ACC112 (cell line): Measurements from ENCODE around the gene ASXL1.
"Not testable (repeated sequence)": the region's sequence is repeated elsewhere in the genome, so short reads cannot be mapped to it uniquely, and the experiment has no call there.

Experiments used
- H2AFZ ChIP-seq: fragments of 200-600 bp; sonication (generic); one replicate; pipeline ENCODE4 v1.6.0; 2017; ENCODE audit warnings: antibody characterized with exemption, low read length; ENCODE audit not compliant: unreplicated experiment
- H3K27ac ChIP-seq: fragments of 200-600 bp; sonication (generic); 2 replicates; pipeline ENCODE4 v1.5.1; 2014; ENCODE audit warnings: low read depth, mild to moderate bottlenecking, antibody characterized with exemption, low read length, moderate library complexity
- H3K27me3 ChIP-seq: fragments of 200-600 bp; sonication (generic); 2 replicates; pipeline ENCODE4 v1.6.1; 2014; ENCODE audit warnings: mild to moderate bottlenecking, antibody characterized with exemption, low read length, moderate library complexity, mixed read lengths; ENCODE audit not compliant: insufficient read depth
- H3K36me3 ChIP-seq: fragments of 200-600 bp; sonication (generic); 2 replicates; pipeline ENCODE4 v1.6.1; 2016; ENCODE audit warnings: mild to moderate bottlenecking, antibody characterized with exemption, low read length, moderate library complexity, mixed read lengths; ENCODE audit not compliant: insufficient read depth
- H3K4me1 ChIP-seq: fragments of 200-600 bp; sonication (generic); one replicate; pipeline ENCODE4 v1.6.1; 2016; ENCODE audit warnings: low read length, mixed read lengths; ENCODE audit not compliant: insufficient read depth, unreplicated experiment, control insufficient read depth
- H3K4me3 ChIP-seq: fragments of 200-600 bp; sonication (generic); 2 replicates; pipeline ENCODE4 v1.5.1; 2014; ENCODE audit warnings: mild to moderate bottlenecking, low read depth, low read length
- H3K79me2 ChIP-seq: fragments of 200-600 bp; sonication (generic); one replicate; pipeline ENCODE4 v1.6.0; 2016; ENCODE audit warnings: low read length; ENCODE audit not compliant: control insufficient read depth, unreplicated experiment, insufficient read depth

ASXL1 gene

DNA sequence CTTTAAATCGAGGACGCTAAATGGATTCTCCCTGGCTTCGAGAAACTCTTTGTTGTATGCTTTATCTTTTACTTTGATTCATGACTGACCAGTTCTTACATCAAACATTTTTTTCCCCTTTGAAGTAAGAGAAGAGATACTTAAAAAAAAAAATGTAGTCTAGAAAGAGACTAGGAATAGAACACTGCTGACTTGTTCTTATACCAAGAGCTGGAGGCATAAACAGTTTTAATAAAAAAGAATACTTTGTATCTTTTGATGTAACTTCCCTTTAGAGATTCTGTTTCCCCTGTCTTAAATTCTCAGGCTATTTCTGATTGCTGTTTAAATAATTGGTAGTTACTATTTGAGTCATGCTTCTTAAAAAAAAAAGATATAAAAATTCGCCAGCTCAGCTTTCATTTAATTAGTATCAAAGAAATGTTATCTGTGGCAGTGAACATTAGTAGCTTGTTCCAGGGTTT lies 4.8 kb downstream of the ASXL1 start:
- Histone ChIP-seq H3K4me3 (peak overlapping the region; percentile 42), H3K36me3 (no peaks in the 10 kb centered on the region; the same call in 1 of the 2 replicates), H3K4me1 (peaks cover 40% of the 10 kb centered on the region), H2AFZ (no peak overlapping the region), H3K27ac (peak overlapping the region; percentile 21; the same call in 1 of the 2 replicates), H3K79me2 (peaks cover 91% of the 10 kb centered on the region), H3K27me3 (no peaks in the 10 kb centered on the region)

DNA sequence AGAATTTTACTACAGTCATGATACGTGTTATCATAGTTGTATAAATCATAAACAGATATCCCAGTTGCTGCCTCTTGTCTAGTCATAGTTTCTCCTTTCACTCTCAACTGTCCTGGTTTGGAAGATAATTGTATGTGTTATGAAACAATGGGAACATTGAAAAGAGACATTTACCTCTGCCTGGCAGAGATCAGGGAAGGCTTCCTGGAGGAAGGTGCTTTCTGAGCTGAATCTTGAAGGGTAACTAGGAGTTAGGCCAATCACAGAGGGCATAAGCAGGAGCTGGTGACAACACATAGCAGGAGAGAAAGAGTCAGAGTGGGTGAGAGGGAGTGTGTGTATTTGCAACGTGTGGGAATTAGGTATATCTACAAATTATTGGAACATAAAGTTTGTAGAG lies 5.4 kb downstream of the ASXL1 start:
- Histone ChIP-seq H3K36me3 (no peaks in the 10 kb centered on the region; the same call in 1 of the 2 replicates), H3K27me3 (no peaks in the 10 kb centered on the region), H3K4me1 (peaks cover 40% of the 10 kb centered on the region), H3K27ac (no peak overlapping the region), H3K4me3 (no peak overlapping the region), H3K79me2 (peaks cover 96% of the 10 kb centered on the region), H2AFZ (no peak overlapping the region)

DNA sequence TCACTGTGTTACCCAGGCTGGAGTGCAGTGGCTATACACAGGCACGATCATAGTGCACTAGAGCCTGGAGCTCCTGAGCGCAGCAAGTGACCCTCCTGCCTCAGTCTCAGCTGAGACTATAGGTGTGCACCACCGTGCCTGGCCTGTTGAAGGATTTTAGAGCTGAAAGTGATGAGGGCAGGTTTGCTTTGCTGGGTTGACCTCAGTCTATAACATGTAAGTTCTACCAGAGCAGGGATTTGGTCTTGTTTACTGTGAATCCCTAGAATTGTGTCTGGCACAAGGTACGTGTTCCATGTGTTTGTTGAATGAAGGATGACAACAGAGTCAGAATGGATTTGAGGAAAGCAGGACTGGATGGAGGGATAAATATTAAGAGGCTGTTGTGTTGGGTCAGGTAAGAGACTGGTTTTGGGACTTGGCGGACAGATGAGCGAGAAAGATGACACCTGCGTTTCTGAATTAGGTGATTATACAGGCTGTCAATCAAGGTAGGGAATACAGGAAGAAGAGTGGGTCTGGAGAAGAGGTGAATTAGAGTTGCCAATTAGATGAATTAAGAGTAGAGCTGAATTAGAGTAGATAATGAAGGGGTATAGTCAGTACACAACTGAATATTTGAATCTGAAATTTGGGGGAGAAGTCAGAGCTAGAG lies 6.5 kb downstream of the ASXL1 start:
- H3K4me3 ChIP-seq: no peak overlapping the region
- H3K4me1 ChIP-seq: peaks cover 40% of the 10 kb centered on the region
- peaks cover 97% of the 10 kb centered on the region for H3K79me2 ChIP-seq
- no peaks in the 10 kb centered on the region for H3K27me3 ChIP-seq
- H3K36me3 ChIP-seq: peaks cover 4% of the 10 kb centered on the region
- H3K27ac ChIP-seq: no peak overlapping the region
- no peak overlapping the region for H2AFZ ChIP-seq

DNA sequence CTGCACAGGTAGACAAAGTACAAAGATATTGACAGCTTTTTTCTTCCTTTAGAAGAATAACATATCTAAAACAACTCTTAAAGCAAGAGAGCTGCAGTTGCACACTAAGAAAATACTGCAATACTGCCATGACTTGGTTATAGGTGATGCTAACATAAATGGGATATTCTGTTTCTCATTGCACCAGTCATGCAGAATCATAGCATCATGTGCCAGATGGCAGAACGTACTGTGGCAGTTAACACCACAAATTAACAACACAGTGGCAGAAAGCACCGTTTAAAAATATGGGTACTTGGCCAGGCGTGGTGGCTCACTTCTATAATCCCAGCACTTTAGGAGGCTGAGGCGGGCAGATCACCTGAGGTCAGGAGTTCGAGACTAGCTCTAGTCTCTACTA lies 7.4 kb downstream of the ASXL1 start:
- H3K4me1 ChIP-seq: peaks cover 36% of the 10 kb centered on the region
- no peaks in the 10 kb centered on the region for H3K27me3 ChIP-seq
- H2AFZ ChIP-seq: no peak overlapping the region
- no peak overlapping the region for H3K27ac ChIP-seq
- H3K79me2 ChIP-seq: peaks cover 97% of the 10 kb centered on the region
- H3K4me3 ChIP-seq: no peak overlapping the region
- H3K36me3 ChIP-seq: peaks cover 11% of the 10 kb centered on the region

DNA sequence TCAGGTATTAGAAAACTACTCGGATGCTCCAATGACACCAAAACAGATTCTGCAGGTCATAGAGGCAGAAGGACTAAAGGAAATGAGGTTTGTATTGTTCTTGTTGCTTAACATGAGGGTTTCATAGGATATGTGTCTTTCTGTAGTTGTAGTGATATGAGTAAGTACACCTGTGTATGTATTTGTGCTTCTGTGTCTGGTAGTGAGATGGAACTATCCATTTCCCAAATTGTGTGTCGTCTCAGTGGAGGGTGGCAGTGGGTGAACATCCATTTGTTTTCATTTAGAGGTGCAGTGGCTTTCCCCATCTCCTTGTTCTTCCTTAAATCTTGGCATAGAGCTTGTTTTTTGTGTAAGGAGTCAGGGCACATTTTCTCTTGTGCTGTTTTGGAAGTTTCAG lies 8.2 kb downstream of the ASXL1 start:
- Histone ChIP-seq H3K4me1 (peaks cover 35% of the 10 kb centered on the region), H3K36me3 (peaks cover 11% of the 10 kb centered on the region), H3K27ac (no peak overlapping the region)

DNA sequence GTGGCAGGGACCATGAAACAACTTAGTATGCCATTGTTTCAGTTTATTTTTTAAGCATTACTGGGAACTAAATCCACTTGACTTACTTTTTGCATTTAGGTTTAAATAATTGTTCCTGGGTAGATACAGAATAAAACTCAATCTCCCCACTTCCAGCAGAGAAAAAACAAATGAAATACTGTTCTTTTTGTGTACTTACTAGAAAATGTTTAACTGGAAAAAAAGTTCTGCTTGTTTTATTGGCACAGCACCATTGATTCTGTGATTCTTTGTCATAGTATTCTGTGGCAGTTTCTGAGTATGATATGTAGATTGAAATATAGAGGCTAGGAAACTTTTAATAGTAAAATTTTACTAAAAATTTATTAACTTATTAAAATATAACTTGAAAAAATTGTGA lies 10.2 kb downstream of the ASXL1 start:
- peaks cover 17% of the 10 kb centered on the region for H3K36me3 ChIP-seq
- H3K79me2 ChIP-seq: peaks cover 90% of the 10 kb centered on the region
- no peak overlapping the region for H3K27ac ChIP-seq
- peaks cover 27% of the 10 kb centered on the region for H3K4me1 ChIP-seq
- no peak overlapping the region for H2AFZ ChIP-seq
- no peaks in the 10 kb centered on the region for H3K27me3 ChIP-seq
- no peak overlapping the region for H3K4me3 ChIP-seq

More for the DNA sequence above, 8.2 kb downstream of the ASXL1 start:
- Histone ChIP-seq H3K79me2 (peaks cover 97% of the 10 kb centered on the region), H2AFZ (no peak overlapping the region), H3K4me3 (no peak overlapping the region), H3K27me3 (no peaks in the 10 kb centered on the region)

DNA sequence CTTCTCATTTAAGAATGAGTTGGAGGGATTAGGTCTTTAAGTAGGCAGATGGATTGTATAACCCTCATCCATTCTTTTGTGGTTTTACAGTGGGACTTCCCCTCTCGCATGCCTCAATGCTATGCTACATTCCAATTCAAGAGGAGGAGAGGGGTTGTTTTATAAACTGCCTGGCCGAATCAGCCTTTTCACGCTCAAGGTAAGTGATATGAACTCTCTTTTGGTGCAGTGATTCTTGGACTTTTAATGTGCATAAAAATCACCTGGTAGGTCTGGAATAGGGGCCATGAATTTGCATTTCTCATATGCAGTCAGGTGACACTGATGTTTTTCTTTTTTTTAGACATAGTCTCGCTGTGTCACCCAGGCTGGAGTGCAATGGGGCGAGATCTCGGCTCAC lies 10.8 kb downstream of the ASXL1 start:
- no peak overlapping the region for H3K27ac ChIP-seq
- H3K4me1 ChIP-seq: peaks cover 24% of the 10 kb centered on the region
- H3K4me3 ChIP-seq: no peak overlapping the region
- H3K79me2 ChIP-seq: peaks cover 85% of the 10 kb centered on the region
- no peaks in the 10 kb centered on the region for H3K27me3 ChIP-seq
- H3K36me3 ChIP-seq: peaks cover 17% of the 10 kb centered on the region
- H2AFZ ChIP-seq: no peak overlapping the region

DNA sequence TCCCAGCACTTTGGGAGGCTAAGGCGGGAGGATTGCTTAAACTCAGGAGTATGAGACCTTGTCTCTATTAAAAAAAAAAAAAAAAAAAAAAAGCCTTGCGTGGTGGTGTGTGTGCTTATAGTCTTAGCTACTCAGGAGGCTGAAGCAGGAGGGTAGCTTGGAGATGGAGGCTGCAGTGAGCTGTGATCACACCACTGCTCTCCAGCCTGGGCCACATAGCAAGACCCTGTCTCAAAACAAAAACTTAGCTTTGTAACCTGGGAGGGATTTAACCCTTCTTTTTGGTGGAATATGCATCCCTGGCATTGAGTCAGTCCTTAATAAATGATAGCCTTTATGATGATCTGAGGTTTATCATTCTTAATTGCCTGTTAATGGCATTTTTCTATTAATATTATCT lies 12.8 kb downstream of the ASXL1 start:
- H2AFZ ChIP-seq: no peak overlapping the region
- no peak overlapping the region for H3K4me3 ChIP-seq
- no peaks in the 10 kb centered on the region for H3K27me3 ChIP-seq
- peaks cover 23% of the 10 kb centered on the region for H3K36me3 ChIP-seq
- no peak overlapping the region for H3K27ac ChIP-seq
- peaks cover 19% of the 10 kb centered on the region for H3K4me1 ChIP-seq
- peaks cover 80% of the 10 kb centered on the region for H3K79me2 ChIP-seq

DNA sequence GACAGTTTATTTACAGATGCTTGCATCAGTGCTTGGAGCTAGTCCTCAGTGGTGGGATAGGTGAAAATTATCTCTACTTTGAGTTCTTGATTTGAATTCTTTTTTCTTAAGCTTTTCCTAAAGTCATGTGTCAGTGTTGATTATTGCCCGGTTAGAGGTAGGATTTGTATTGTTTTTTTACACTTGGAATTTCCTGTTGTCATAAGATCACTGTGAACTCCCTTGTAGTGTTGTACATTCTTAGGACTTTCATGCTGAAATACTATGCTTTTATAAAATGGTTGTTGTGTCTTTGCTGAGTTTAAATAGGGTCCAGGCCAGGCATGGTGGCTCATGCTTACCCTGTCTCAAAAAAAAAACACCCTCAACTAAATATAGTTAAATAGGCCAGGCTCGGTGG lies 20.3 kb downstream of the ASXL1 start:
- Histone ChIP-seq H2AFZ (no peak overlapping the region), H3K79me2 (peaks cover 55% of the 10 kb centered on the region), H3K27ac (no peak overlapping the region), H3K4me3 (no peak overlapping the region), H3K36me3 (peaks cover 14% of the 10 kb centered on the region), H3K4me1 (peaks cover 7% of the 10 kb centered on the region), H3K27me3 (no peaks in the 10 kb centered on the region)

DNA sequence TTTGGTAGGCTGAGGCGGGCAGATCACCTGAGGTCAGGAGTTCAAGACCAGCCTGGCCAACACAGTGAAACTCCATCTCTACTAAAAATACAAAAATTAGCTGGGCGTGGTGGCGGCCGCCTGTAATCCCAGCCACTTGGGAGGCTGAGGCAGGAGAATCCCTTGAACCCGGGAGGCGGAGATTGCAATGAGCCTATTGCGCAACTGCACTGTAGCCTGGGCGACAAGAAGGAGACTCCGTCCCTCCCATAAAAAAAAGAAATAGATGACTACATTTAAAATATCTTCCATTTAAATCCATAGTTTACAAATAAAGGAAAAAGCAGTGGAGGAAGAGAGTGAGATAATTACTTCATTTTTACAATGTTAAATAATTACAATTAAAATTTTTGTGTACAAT lies 21.9 kb downstream of the ASXL1 start:
- Histone ChIP-seq H3K4me1 (peaks cover 16% of the 10 kb centered on the region), H3K79me2 (peaks cover 61% of the 10 kb centered on the region), H3K36me3 (peaks cover 16% of the 10 kb centered on the region)
- not testable (repeated sequence) for H3K27ac ChIP-seq, H3K4me3 ChIP-seq, H2AFZ ChIP-seq, H3K27me3 ChIP-seq

DNA sequence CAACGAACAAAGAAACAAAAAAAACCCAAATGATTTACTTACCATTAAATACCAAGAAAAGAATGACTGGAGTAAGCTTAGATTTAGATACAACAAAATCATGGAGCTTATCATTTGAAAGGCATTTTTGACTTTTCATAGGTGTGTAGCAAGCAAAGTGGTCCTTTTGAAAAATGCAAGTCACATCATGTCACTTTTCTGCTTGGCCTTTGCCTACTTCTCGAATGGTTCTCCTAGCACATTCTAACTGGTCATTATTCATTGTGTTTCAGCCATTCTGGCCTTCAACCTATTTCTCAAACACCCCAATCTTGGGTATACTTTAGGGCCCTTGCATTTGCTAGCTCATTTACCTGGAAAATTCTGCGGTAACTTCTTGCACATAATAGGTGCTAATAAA lies 22.6 kb downstream of the ASXL1 start:
- peaks cover 12% of the 10 kb centered on the region for H3K36me3 ChIP-seq
- H3K27me3 ChIP-seq: no peaks in the 10 kb centered on the region
- H3K79me2 ChIP-seq: peaks cover 63% of the 10 kb centered on the region
- H3K27ac ChIP-seq: no peak overlapping the region
- H2AFZ ChIP-seq: no peak overlapping the region
- no peak overlapping the region for H3K4me3 ChIP-seq
- peaks cover 21% of the 10 kb centered on the region for H3K4me1 ChIP-seq
